HCT116 (cell line): ENCODE results near the gene HCLS1.

Experiments used
- EZH2 ChIP-seq: fragments of 200-600 bp; sonication (generic); IDR thresholded peaks from 2 replicates; pipeline ENCODE4 v1.6.1; 2017; ENCODE audit warnings: antibody characterized with exemption, mixed run types
- EZH2phosphoT487 ChIP-seq: fragments of 200-600 bp; IDR thresholded peaks from 2 replicates; pipeline ENCODE4 v1.6.1; 2018; ENCODE audit warnings: antibody characterized with exemption, borderline replicate concordance
- POLR2AphosphoS5 ChIP-seq: IDR thresholded peaks from 2 replicates; pipeline ENCODE4 v1.6.1; 2011; ENCODE audit warnings: mild to moderate bottlenecking, low read depth, low read length, moderate library complexity
- SIN3A ChIP-seq: IDR thresholded peaks from 2 replicates; pipeline ENCODE4 v1.6.1; 2012; ENCODE audit warnings: low read depth
- YY1 ChIP-seq: IDR thresholded peaks from 2 replicates; pipeline ENCODE4 v1.6.1; 2011; ENCODE audit warnings: low read length, low read depth, moderate library complexity, mild to moderate bottlenecking; ENCODE audit not compliant: insufficient replicate concordance; ENCODE audit errors: extremely low read depth
- ZFX ChIP-seq: fragments of 450-650 bp; IDR thresholded peaks from 2 replicates; pipeline ENCODE4 v1.6.1; 2017
- TF ChIP-seq, protein P1 (sequence below), 3 experiments: fragments of 200-600 bp in 1 of 3; sonication (generic) in 1 of 3; IDR thresholded peaks in 2 of 3; conservative IDR thresholded peaks in 1 of 3; 2 replicates each; pipeline ENCODE4 v1.5.1; 2012 to 2017; ENCODE audit warnings: low read depth in 2 of 3, low read length in 2 of 3, antibody characterized with exemption in 1 of 3, borderline replicate concordance in 1 of 3, control low read depth in 1 of 3, mild to moderate bottlenecking in 1 of 3, mixed read lengths in 1 of 3, mixed run types in 1 of 3, moderate library complexity in 1 of 3; ENCODE audit not compliant: insufficient read depth in 1 of 3
- TF ChIP-seq, protein P2 (sequence below): IDR thresholded peaks from 2 replicates; pipeline ENCODE4 v1.6.1; 2012

DNA sequence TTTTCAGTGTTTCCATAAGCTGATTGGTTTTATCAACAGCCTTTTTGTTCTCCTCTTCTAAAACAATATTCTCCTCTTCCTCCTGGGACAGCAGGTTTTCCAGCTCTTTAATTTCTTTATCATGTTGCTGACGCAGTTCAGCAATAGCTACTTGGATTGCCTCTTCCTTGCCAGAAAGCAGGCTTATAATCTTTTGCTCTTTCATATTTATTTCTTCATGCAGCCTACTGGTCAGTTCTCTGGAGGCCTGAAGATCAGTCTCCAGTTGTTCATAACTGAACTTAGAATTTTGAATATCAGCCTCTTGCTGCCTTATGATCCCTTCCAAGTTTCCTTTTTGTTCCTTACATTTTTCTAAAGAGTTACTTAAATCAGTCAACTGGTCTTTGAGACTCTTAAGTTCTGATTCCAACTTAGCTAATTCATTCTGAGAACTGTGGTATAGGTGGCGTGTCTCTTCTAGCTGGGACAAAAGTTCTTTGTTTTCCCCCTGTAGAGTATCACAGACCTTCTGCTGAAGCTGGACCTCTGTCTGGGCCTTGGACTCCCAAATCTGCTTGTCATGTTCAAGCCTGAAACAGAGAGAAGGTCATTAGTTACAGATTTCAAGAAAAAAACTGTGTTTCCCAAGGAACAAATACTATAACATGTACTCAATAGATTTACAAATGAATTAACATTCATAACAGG lies 31.5 kb upstream of the HCLS1 start:
- TF ChIP-seq, protein P1, sequence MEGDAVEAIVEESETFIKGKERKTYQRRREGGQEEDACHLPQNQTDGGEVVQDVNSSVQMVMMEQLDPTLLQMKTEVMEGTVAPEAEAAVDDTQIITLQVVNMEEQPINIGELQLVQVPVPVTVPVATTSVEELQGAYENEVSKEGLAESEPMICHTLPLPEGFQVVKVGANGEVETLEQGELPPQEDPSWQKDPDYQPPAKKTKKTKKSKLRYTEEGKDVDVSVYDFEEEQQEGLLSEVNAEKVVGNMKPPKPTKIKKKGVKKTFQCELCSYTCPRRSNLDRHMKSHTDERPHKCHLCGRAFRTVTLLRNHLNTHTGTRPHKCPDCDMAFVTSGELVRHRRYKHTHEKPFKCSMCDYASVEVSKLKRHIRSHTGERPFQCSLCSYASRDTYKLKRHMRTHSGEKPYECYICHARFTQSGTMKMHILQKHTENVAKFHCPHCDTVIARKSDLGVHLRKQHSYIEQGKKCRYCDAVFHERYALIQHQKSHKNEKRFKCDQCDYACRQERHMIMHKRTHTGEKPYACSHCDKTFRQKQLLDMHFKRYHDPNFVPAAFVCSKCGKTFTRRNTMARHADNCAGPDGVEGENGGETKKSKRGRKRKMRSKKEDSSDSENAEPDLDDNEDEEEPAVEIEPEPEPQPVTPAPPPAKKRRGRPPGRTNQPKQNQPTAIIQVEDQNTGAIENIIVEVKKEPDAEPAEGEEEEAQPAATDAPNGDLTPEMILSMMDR (IDR thresholded peaks at IDR 0.05 in 2 of 3, conservative IDR thresholded peaks at IDR 0.05 in 1 of 3; ENCODE audit: borderline replicate concordance in 1 of 3, insufficient read depth in 1 of 3, low read depth in 2 of 3, low read length in 2 of 3) = no peak
- TF ChIP-seq EZH2 = no peak
- TF ChIP-seq ZFX = no peak
- no peak for TF ChIP-seq SIN3A
- TF ChIP-seq YY1 = no peak
- no peak for TF ChIP-seq POLR2AphosphoS5
- TF ChIP-seq, protein P2, sequence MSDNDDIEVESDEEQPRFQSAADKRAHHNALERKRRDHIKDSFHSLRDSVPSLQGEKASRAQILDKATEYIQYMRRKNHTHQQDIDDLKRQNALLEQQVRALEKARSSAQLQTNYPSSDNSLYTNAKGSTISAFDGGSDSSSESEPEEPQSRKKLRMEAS = no peak
- TF ChIP-seq EZH2phosphoT487 = no peak
